GM23248 (cell line): Measurements from ENCODE around the gene DIP2C. TPM values are rescaled to one million over a fixed set of nuclear protein-coding genes. Genes with fewer than 3 reads are reported as not detected.
"Not testable (repeated sequence)": the region's sequence is repeated elsewhere in the genome, so short reads cannot be mapped to it uniquely, and the experiment has no call there.

Experiments
- DNase-seq: peaks from one replicate; pipeline ENCODE4 v3.0.0-alpha.2; 2015
- H2AFZ ChIP-seq: fragments of 200-600 bp; sonication (generic); 2 replicates; pipeline ENCODE4 v1.6.1; 2016; ENCODE audit warnings: antibody characterized with exemption
- H3F3A ChIP-seq: fragments of 200-600 bp; sonication (generic); 2 replicates; pipeline ENCODE4 v1.6.1; 2016; ENCODE audit warnings: mild to moderate bottlenecking, antibody characterized with exemption, mixed run types; ENCODE audit not compliant: insufficient read depth
- H3K27ac ChIP-seq: fragments of 200-600 bp; sonication (generic); 2 replicates; pipeline ENCODE4 v1.5.1; 2016; ENCODE audit warnings: mild to moderate bottlenecking
- H3K27me3 ChIP-seq: fragments of 200-600 bp; sonication (generic); replicated peaks from 2 replicates; pipeline ENCODE4 v1.6.1; 2016; ENCODE audit warnings: mild to moderate bottlenecking; ENCODE audit not compliant: insufficient read depth
- H3K36me3 ChIP-seq: fragments of 200-600 bp; sonication (generic); 2 replicates; pipeline ENCODE4 v1.6.1; 2016; ENCODE audit warnings: low read depth, mild to moderate bottlenecking
- H3K4me1 ChIP-seq: fragments of 200-600 bp; sonication (generic); 2 replicates; pipeline ENCODE4 v1.6.1; 2016; ENCODE audit warnings: mild to moderate bottlenecking; ENCODE audit not compliant: insufficient read depth
- H3K4me2 ChIP-seq: fragments of 200-600 bp; sonication (generic); one replicate; pipeline ENCODE4 v1.6.1; 2016; ENCODE audit warnings: mild to moderate bottlenecking; ENCODE audit not compliant: unreplicated experiment
- H3K4me3 ChIP-seq: fragments of 200-600 bp; sonication (generic); 2 replicates; pipeline ENCODE4 v1.5.1; 2016; ENCODE audit warnings: mild to moderate bottlenecking
- H3K79me2 ChIP-seq: fragments of 200-600 bp; sonication (generic); 2 replicates; pipeline ENCODE4 v1.6.1; 2016; ENCODE audit warnings: mild to moderate bottlenecking; ENCODE audit not compliant: insufficient read depth
- H3K9ac ChIP-seq: fragments of 200-600 bp; sonication (generic); 2 replicates; pipeline ENCODE4 v1.6.1; 2016; ENCODE audit warnings: mild to moderate bottlenecking
- H3K9me2 ChIP-seq: fragments of 200-600 bp; sonication (generic); 2 replicates; pipeline ENCODE4 v1.6.1; 2016; ENCODE audit warnings: mixed run types, mild to moderate bottlenecking, moderate library complexity; ENCODE audit not compliant: insufficient read depth
- H3K9me3 ChIP-seq: fragments of 200-600 bp; sonication (generic); one replicate; pipeline ENCODE4 v1.6.1; 2017; ENCODE audit warnings: low read depth
- H4K20me1 ChIP-seq: fragments of 200-600 bp; sonication (generic); 2 replicates; pipeline ENCODE4 v1.6.0; 2016; ENCODE audit not compliant: insufficient read depth
- EZH2 ChIP-seq: fragments of 200-600 bp; sonication (generic); IDR thresholded peaks from 2 replicates; pipeline ENCODE4 v1.6.1; 2018; ENCODE audit warnings: antibody characterized with exemption, mild to moderate bottlenecking; ENCODE audit not compliant: insufficient read depth, poor library complexity, severe bottlenecking
- EZH2phosphoT487 ChIP-seq: fragments of 200-600 bp; sonication (generic); IDR thresholded peaks from 2 replicates; pipeline ENCODE4 v1.6.1; 2018; ENCODE audit warnings: antibody characterized with exemption, moderate library complexity, mild to moderate bottlenecking, low read depth; ENCODE audit not compliant: insufficient read depth
- WGBS, 2 experiments: methylation state at CpG; one replicate each; pipeline ENCODE4 v1.1.6; 2015 to 2017; ENCODE audit warnings: low lambda C conversion rate in 2 of 2, low coverage in 1 of 2; ENCODE audit errors: missing lambda C conversion rate in 2 of 2; 5-methylcytosine and 5-hydroxymethylcytosine counted together
- in situ Hi-C: fragments of 300-500 bp; cut with MboI; formaldehyde crosslinking; loops from 2 replicates; pipeline ENCODE4 v1.15.0; 2020
- polyA plus RNA-seq: library from polyadenylated mRNA; unstranded; fragments of >200 nt; fragmentation: Nextera tagmentation; extraction: Ambion mirVana; gene quantifications from 2 replicates; pipeline ENCODE4 v1.2.1, GENCODE V29; 2016
- total RNA-seq: library from RNA; depleted of rRNA; stranded (reverse); fragments of >200 nt; shearing (Covaris generic); gene quantifications from 2 replicates; pipeline ENCODE4 v1.2.3, GENCODE V29; 2014

DIP2C gene
- total and polyA plus RNA-seq, 2 experiments from 2014 or later, result 12.0 to 13.1 TPM

DNA sequence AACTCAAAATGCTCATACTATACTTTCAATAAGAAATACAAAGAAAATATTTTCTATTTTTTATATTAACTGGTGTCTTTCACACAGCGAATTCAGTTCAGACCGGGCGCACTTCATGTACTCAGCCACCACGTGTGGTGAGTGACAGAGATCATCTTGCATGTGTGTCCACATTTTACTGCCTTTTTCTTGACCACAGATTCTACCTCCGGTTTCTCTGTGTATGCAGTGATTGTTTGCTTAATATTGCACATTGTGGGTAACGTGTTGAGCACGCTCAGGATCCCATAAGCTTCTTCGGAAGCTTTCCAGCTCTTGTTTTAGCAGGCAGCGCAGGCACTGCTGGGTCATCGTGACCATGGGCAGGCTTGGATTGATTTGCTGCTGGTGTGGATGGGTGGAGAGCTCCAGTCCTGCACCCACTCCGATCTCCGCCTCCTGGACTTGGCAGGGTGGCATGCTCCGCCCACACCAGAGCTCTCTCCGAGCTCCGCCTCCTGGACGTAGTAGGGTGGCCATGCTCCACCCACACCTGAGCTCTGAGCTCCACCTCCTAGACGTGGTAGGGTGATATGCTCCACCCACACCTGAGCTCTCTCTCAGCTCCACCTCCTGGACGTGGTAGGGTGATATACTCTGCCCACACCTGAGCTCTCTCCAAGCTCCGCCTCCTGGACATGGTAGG lies 253.3 kb downstream of the DIP2C start:
- no peak overlapping the region for H3K4me2 ChIP-seq
- no peak overlapping the region for H3K27ac ChIP-seq
- no peak overlapping the region for H2AFZ ChIP-seq
- no peak for DNase-seq
- no peaks in the 10 kb centered on the region for H4K20me1 ChIP-seq
- TF ChIP-seq EZH2phosphoT487 (no peak), EZH2 (no peak)
- H3F3A ChIP-seq, result peaks cover 13% of the 10 kb centered on the region; the same call in 1 of the 2 replicates
- in situ Hi-C loops, result no loop called here
- no peaks in the 10 kb centered on the region for H3K79me2 ChIP-seq
- H3K36me3 ChIP-seq, result peaks cover 14% of the 10 kb centered on the region
- H3K9me2 ChIP-seq, result no peaks in the 10 kb centered on the region
- H3K9me3 ChIP-seq, result no peaks in the 10 kb centered on the region
- no peak overlapping the region for H3K4me3 ChIP-seq
- no peaks in the 10 kb centered on the region for H3K27me3 ChIP-seq
- H3K4me1 ChIP-seq, result no peaks in the 10 kb centered on the region
- H3K9ac ChIP-seq, result no peak overlapping the region
- WGBS, 2 experiments, result 94 to 95% methylated on average over 19 of the region's 19 CpGs

DNA sequence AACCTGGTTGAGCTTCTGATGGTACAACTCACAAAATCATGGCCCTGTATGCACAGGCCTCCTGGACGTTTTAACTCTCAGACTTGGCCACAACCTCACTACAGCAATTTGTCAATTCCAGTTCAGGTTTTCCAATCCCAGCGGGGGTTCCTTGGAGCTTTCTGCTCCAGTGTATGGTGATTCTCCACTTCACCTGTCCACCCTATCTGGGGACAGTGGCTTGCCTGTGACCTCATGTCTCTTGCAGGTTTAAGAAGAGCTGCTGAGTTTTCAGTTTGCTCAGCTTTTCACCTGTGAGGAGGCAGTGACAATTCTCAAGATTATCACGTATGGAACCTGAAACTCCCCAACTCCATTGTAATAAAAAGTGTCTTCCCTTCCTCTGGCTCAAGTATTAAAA lies 254.1 kb downstream of the DIP2C start:
- no peak for TF ChIP-seq EZH2phosphoT487
- TF ChIP-seq EZH2, result no peak
- no peaks in the 10 kb centered on the region for H3K9me2 ChIP-seq
- H3K4me2 ChIP-seq, result no peak overlapping the region
- no peaks in the 10 kb centered on the region for H3K27me3 ChIP-seq
- H3K4me3 ChIP-seq, result no peak overlapping the region
- no peaks in the 10 kb centered on the region for H4K20me1 ChIP-seq
- DNase-seq, result no peak
- H3K9ac ChIP-seq, result no peak overlapping the region
- peaks cover 14% of the 10 kb centered on the region for H3K36me3 ChIP-seq
- WGBS, 2 experiments, result 98% methylated on average over 3 of the region's 3 CpGs
- peaks cover 13% of the 10 kb centered on the region; the same call in 1 of the 2 replicates for H3F3A ChIP-seq
- in situ Hi-C loops, result no loop called here
- H3K9me3 ChIP-seq, result no peaks in the 10 kb centered on the region
- no peak overlapping the region for H2AFZ ChIP-seq
- H3K79me2 ChIP-seq, result no peaks in the 10 kb centered on the region
- no peak overlapping the region for H3K27ac ChIP-seq
- H3K4me1 ChIP-seq, result no peaks in the 10 kb centered on the region

DNA sequence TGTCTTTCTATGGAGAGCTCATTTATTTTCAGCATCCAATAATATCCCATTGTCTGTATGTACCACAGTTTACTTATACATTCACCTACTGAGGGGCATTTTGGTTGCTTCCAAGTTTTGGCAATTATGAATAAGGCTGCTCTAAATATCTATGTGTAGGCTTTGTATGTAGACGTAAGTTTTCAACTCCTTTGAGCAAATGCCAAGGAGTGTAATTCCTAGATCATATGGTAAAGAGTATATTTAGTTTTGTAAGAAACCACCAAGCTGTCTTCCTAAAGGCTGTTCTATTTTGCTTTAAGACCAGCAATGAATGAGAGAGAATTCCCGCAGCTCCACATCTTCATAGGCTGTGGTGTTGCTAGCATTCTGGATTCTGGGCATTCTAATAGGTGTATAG lies 259.8 kb downstream of the DIP2C start:
- Histone ChIP-seq H3K27me3 (no peaks in the 10 kb centered on the region), H3F3A (peaks cover 17% of the 10 kb centered on the region), H3K79me2 (no peaks in the 10 kb centered on the region), H2AFZ (no peak overlapping the region), H3K4me2 (no peak overlapping the region), H3K36me3 (peaks cover 18% of the 10 kb centered on the region), H3K9me2 (no peaks in the 10 kb centered on the region), H3K27ac (no peak overlapping the region), H3K9me3 (no peaks in the 10 kb centered on the region), H3K9ac (no peak overlapping the region), H3K4me3 (no peak overlapping the region), H4K20me1 (no peaks in the 10 kb centered on the region), H3K4me1 (no peaks in the 10 kb centered on the region)
- WGBS, 2 experiments, result 100% methylated on average over 2 of the region's 2 CpGs
- no peak for DNase-seq
- TF ChIP-seq EZH2phosphoT487 (no peak), EZH2 (no peak)
- in situ Hi-C loops, result no loop called here

DNA sequence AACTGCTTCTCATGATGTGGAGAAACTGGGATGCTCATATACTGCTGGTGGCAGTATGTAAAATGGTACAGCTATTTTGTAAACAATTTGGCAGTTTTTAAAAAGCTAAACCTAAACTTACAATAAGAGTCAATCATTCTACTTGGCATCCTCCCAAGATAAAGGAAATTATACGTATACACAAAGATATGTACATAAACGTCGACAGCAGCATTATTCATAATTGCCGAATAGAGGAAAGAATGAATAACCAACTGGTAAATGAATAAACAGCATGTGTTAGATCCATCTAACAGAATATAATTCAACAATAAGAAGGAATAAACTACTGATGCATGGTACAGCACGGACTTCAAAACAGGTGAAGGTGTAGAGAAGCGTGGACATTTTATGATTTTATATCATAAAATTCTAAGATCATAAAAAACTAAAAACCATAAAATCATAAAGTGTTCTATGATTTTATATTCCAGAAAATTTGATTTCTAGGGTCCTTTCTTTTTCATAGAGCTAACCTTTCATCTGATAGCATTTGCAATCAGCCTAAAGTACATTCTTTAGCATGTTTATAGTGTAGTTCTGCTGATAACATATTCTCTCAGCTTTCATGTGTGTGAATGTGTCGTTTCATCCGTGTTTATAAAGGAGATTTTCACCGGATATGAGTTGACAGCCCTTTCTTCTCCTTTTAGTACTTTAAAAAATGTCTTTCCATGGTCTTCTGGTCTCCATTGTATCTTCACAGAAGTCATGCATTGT lies 261.5 kb downstream of the DIP2C start:
- TF ChIP-seq EZH2phosphoT487 (no peak), EZH2 (no peak)
- in situ Hi-C loops, result no loop called here
- peaks cover 12% of the 10 kb centered on the region; the same call in 1 of the 2 replicates for H3K79me2 ChIP-seq

DNA sequence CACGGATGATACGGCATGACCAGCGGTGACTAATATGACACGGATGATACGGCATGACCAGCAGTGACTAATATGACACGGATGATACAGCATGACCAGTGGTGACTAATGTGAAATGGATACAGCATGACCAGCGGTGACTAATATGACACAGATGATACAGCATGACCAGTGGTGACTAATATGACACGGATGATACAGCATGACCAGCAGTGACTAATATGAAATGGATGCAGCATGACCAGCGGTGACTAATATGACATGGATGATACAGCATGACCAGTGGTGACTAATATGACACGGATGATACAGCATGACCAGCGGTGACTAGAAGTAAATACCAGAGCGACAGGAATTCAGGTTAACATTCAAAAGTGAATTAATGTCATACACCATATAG lies 264.1 kb downstream of the DIP2C start:
- in situ Hi-C loops, H3K9ac ChIP-seq, H3K36me3 ChIP-seq, H3K27ac ChIP-seq, H3K4me2 ChIP-seq, H3K4me1 ChIP-seq, H4K20me1 ChIP-seq, H3K27me3 ChIP-seq, H2AFZ ChIP-seq, H3K4me3 ChIP-seq, H3K9me3 ChIP-seq, H3K9me2 ChIP-seq: not testable (repeated sequence)
- peaks cover 30% of the 10 kb centered on the region for H3F3A ChIP-seq
- peak; percentile 56 for DNase-seq
- H3K79me2 ChIP-seq, result peaks cover 20% of the 10 kb centered on the region
- 93 to 95% methylated on average over 12 of the region's 12 CpGs for WGBS, 2 experiments

More for the DNA sequence above, 261.5 kb downstream of the DIP2C start:
- H3K4me3 ChIP-seq, result no peak overlapping the region
- no peaks in the 10 kb centered on the region for H4K20me1 ChIP-seq
- H3K4me1 ChIP-seq, result no peaks in the 10 kb centered on the region
- H3K9me3 ChIP-seq, result no peaks in the 10 kb centered on the region
- no peak overlapping the region for H3K4me2 ChIP-seq
- H3K27ac ChIP-seq, result no peak overlapping the region
- no peak overlapping the region for H2AFZ ChIP-seq
- H3F3A ChIP-seq, result peaks cover 30% of the 10 kb centered on the region
- no peaks in the 10 kb centered on the region for H3K9me2 ChIP-seq
- no peak for DNase-seq
- WGBS, 2 experiments, result 94 to 95% methylated on average over 9 of the region's 9 CpGs
- H3K9ac ChIP-seq, result no peak overlapping the region
- peaks cover 15% of the 10 kb centered on the region for H3K36me3 ChIP-seq
- H3K27me3 ChIP-seq, result no peaks in the 10 kb centered on the region

DNA sequence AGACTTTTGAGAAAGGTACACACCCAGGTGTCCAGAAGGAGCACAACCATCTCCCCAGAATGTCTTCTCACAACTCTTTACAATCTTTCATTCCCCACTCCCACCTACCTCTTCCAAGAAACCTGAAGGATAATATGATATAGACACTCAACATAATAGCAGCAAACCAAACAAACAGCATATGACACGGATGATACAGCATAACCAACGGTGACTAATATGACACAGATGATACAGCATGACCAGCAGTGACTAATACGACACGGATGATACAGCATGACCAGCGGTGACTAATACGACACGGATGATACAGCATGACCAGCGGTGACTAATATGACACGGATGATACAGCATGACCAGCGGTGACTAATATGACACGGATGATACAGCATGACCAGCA lies 264.7 kb downstream of the DIP2C start:
- H2AFZ ChIP-seq, H3K9me2 ChIP-seq, H3K9me3 ChIP-seq, H3K4me1 ChIP-seq, in situ Hi-C loops, H3K27me3 ChIP-seq, H3K36me3 ChIP-seq, H3K4me3 ChIP-seq, H3K9ac ChIP-seq, H4K20me1 ChIP-seq, H3K4me2 ChIP-seq: not testable (repeated sequence)
- Histone ChIP-seq H3K27ac (peak overlapping the region; percentile 14; the same call in 1 of the 2 replicates), H3K79me2 (peaks cover 20% of the 10 kb centered on the region), H3F3A (peaks cover 30% of the 10 kb centered on the region)
- peak; percentile 22 for DNase-seq
- 90 to 91% methylated on average over 6 to 10 of the region's 11 CpGs for WGBS, 2 experiments
